Tongue (tissue), 2 donors: Measurements from ENCODE around the gene HDGFL1. TPM values are rescaled to one million over a fixed set of nuclear protein-coding genes. Genes with fewer than 3 reads are reported as not detected.

Experiments
- DNase-seq: peaks from one replicate; pipeline ENCODE4 v3.0.0-alpha.2; 2015
- total RNA-seq: library from RNA; depleted of rRNA; stranded (reverse); fragments of >200 nt; gene quantifications from one replicate; pipeline ENCODE4 v1.2.3, GENCODE V29; 2014

The HDGFL1 gene
- total RNA-seq, 1 donor from 2014 or later = not detected

DNA sequence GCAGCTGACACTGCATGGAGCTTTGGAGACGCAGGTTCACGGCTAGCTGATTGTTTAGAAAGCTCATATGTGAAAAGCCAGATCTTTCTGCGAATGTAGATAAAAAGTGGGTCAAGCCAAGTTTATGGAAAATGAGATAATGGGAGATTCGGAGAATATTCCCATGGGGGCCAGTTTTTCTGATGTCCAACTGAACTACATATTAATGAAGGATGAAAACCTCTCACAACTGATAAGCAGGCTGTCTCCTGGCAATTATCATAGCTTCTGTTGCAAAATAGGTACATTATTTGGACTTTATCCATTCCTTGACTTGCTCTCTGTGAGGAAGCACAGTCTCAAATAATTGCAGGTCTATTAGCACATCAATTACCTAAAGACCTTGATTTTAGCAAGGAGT is 21.1 kb downstream of the HDGFL1 start:
- no peak for DNase-seq

DNA sequence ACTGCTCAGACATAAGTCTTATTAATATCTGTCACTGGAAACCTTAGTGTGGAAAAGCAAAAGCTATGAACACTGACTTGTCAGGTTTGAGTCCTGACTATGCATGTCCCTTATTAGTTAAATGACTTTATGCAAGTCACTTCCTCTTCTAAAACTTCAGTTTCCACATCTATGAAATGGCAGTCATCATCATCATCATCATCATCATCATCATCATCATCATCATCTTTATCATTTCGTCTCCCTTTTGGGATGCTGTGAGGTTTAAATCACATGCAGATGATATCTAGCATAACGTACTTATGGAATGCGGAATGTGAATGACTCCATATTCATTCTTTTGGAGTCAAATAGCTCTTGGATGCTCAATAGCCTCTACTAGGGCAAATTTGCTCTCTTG is 24.5 kb downstream of the HDGFL1 start:
- no peak for DNase-seq

DNA sequence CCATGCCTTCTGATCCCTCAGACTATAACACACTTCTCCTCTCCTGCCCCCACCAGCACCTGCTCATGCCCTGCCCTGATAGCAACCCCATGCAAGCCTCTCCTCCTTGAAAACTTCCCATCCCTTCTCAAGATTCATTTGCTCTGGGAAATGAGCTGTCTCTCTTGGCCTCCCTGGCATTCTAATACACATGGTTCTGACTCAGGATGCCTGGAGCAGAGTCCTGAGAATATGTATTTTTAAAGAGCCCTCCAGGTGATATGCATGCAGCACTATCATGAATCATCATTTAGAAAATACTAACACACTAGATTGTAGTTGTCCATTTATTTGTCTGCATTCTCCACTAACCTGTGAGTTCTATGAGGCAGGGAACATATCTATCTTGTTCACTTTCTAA is 26.6 kb downstream of the HDGFL1 start:
- DNase-seq = no peak

DNA sequence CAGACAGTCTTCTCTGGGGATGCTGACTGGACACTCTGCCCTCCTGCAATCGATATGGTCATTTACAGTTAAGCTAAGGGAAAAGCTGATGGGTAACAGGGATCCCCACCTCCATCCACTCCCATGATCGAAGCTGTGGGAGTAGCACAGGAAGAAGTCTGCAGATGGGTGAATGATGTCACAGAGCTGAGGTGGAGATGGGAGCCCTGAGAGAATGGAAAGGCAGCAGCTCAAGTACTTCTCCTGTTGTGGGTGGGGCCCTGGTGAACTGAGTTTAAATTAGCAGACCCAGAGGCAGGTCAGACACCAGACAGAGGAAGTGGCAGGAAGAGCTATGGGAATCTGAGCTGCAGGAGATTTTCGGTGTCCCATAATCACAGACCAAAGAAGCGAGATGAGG is 29.0 kb downstream of the HDGFL1 start:
- peak; percentile 12 for DNase-seq

DNA sequence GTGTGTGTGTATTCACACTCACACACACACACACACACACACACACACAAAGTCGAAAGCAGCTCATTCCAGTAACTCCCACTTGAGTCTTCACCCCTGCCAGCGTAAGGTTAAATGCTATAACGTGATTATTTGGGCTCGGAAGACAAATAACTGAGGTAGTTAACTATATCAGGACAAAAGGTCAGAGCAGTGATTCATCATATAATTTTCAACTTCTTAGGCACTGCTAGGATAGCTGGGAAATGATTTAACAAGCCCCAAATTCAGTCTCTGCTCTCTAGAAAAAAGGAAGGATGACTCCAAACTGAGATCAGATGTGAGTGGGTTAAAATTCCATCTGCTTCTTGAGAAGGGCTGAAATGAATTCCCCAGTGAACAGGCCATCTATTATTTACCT is 30.7 kb downstream of the HDGFL1 start:
- DNase-seq = no peak

GRCh38 chr6:22601984-22602383 is 32.6 kb downstream of the HDGFL1 start:
- no peak for DNase-seq

- DNase-seq = no peak
These were observed 36.4 kb downstream of the HDGFL1 start for GRCh38 chr6:22605736-22606135.

DNA sequence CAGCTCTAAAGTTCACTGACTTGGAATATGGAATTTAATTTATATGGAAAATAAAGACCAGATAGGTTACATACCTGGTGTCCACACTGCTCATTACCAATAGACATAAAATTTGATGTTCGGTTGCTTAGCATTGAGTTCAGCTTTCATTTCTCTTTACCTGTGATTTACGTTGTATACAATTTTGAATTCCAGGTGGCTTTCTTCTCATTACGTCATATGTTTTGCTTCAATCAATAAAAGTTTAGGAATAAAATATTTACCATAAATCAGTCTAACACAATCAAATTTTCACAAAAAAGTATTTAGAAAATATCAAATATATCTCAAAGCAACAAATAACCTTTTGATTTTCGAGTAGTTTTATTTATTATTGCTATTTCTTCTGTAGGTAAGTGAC is 40.8 kb downstream of the HDGFL1 start:
- DNase-seq = no peak

- DNase-seq = peak; percentile 46
These were observed 42.9 kb downstream of the HDGFL1 start for GRCh38 chr6:22612236-22612635.

GRCh38 chr6:22613051-22613450 is 43.7 kb downstream of the HDGFL1 start:
- peak; percentile 32 for DNase-seq

DNA sequence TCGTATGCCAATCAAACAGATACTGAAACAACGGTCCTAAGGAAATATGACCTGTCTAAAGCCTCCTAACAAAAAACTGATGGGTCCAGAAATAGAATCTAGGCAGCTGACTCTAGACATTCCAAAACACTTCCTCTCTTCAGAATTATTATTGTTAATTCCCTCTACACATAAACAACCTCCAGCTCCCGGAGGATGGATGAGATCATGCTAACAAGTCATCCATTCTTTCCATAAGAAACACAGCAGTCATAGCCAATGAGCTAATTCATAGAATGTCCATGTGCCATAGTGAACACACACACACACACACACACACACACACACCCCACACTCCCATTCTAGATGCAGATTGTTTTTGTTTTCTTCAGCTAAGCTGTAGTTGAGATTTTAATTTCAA is 44.3 kb downstream of the HDGFL1 start:
- peak; percentile 86 for DNase-seq

DNA sequence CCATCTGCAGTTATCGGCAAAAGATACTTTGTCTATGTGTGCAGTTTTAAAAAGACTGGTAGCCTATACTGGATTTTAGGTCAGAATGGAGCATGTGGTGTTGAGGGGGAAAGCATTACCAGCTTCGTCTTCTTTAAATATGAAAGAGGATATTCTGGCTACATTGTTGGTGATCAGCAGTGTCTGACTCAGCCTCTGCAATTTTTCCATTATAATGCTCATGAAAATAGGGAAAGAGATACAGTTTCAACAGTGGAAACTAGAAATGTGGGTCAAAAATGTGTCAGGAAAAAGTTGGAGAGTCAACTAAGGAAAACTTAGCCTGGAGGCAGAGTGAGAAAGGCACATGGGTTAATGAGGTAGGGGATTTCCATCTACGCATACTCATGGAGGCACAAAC is 45.2 kb downstream of the HDGFL1 start:
- no peak for DNase-seq

- DNase-seq = no peak
These were observed 51.7 kb downstream of the HDGFL1 start for GRCh38 chr6:22621028-22621427.
